ENCODE measurements around the gene ROCK2. TPM values are rescaled to one million over a fixed set of nuclear protein-coding genes. Genes with fewer than 3 reads are reported as not detected.

The ROCK2 gene
- total and polyA plus RNA-seq, 2 donors = 11.7 to 12.7 TPM

DNA sequence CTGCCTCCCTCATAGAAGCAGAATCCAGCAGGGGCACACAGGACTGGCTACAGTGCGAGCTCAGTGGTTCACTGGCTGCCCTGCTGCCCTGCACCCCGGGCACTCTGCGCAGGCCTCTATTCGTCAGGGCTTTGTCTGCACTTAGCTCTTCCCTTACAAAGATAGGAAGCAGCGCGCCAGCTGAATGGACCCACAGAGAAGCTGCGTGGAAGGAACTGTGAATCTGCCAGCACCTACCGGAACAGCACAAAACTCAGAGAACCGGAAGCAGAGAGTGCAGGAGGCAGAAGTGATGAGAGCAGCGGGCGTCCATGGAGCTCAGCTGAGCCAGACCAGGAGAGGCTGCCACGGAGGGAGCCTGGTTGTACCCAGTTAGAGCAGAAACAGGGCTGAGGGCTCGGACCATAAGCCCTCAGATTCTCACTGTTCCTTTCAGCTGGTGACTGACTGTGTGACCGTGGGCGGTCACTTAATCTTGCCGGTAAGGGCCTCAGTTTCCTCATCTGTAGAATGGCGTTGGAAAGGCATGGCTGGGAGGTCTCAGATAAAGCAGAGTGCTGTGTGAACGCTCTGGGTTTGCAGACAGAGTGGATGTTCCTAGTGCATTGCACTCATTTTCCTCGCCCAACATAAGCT lies 212.3 kb downstream of the ROCK2 start:
- Histone ChIP-seq H3K36me3 (ENCODE audit: control insufficient read depth in 2 of 2, insufficient read depth in 2 of 2, low read length in 1 of 2) (no peaks in the 10 kb centered on the region), H3K4me3 (ENCODE audit: low read length in 2 of 2) (peak overlapping the region; percentile 49), H3K9me3 (ENCODE audit: control insufficient read depth in 2 of 2, insufficient read depth in 1 of 2, low read length in 1 of 2) (no peaks in the 10 kb centered on the region), H3K27me3 (ENCODE audit: control insufficient read depth in 2 of 2, insufficient read depth in 1 of 2, low read length in 1 of 2) (peaks cover 0 to 15% of the 10 kb centered on the region in 2 donors), H3K4me1 (ENCODE audit: control insufficient read depth in 2 of 2, insufficient read depth in 2 of 2, low read length in 2 of 2) (peaks cover 10 to 50% of the 10 kb centered on the region in 2 donors), H3K27ac (ENCODE audit: low read depth in 1 of 2, low read length in 1 of 2) (peak overlapping the region in 1 of 2 donors; percentile 14)
- DNase-seq (ENCODE audit: low read depth in 6 of 9, low spot score in 9 of 9) = no peak
- WGBS = 78% methylated on average over 19 of the region's 19 CpGs

DNA sequence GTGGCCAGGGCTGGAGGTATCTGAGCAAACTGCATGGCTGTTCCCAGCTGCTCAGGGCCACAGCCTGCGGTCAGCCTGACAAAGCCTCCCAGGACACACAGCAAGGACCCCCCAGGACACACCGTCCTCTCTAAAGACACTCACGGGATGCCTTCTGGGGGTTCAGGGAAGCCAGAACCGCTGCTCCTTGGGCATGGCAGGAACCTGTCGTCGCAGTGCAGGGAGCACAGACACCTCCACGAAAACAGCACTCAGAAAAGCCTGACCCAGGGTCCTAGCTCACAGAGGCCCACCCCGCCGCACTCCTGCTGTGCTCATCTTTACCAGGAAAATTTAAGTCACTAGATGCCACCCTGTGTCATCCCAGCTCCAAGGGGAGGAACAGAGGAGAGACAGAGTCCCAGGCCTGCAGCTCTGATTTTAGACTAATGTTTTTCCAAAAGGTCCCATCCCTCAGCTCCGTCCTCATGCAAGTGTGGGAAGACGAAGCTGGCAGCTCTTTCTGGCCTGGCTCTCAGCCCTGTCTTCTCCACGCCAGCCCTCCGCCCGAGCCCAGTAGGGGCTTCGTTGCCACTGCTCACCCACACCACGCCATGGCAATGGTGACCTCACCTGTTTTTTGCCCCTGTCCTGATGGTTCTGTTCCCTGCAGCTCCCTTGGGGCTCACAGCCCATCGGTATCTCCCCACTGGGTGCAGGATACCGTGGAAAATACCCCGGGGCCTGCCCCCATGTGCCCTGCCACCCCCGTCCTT lies 213.1 kb downstream of the ROCK2 start:
- H3K27me3 ChIP-seq (ENCODE audit: control insufficient read depth in 2 of 2, insufficient read depth in 1 of 2, low read length in 1 of 2) = peaks cover 0 to 15% of the 10 kb centered on the region in 2 donors
- no peak for DNase-seq (ENCODE audit: low read depth in 6 of 9, low spot score in 9 of 9)
- H3K36me3 ChIP-seq (ENCODE audit: control insufficient read depth in 2 of 2, insufficient read depth in 2 of 2, low read length in 1 of 2) = no peaks in the 10 kb centered on the region
- no peaks in the 10 kb centered on the region for H3K9me3 ChIP-seq (ENCODE audit: control insufficient read depth in 2 of 2, insufficient read depth in 1 of 2, low read length in 1 of 2)
- H3K4me3 ChIP-seq (ENCODE audit: low read length in 2 of 2) = no peak overlapping the region
- H3K4me1 ChIP-seq (ENCODE audit: control insufficient read depth in 2 of 2, insufficient read depth in 2 of 2, low read length in 2 of 2) = peaks cover 10 to 50% of the 10 kb centered on the region in 2 donors
- no peak overlapping the region for H3K27ac ChIP-seq (ENCODE audit: low read depth in 1 of 2, low read length in 1 of 2)
- WGBS = 98% methylated on average over 20 of the region's 20 CpGs

Other genes with a start within 250 kb of the ROCK2 start
- 11.4 TPM for gene SLC66A3, start 189.2 kb downstream of the ROCK2 start, total RNA-seq
- 20.6 TPM for gene SLC66A3, start 189.2 kb downstream of the ROCK2 start, polyA plus RNA-seq
- gene E2F6, start 121.5 kb upstream of the ROCK2 start, total RNA-seq = 8.3 TPM
- gene E2F6, start 121.5 kb upstream of the ROCK2 start, polyA plus RNA-seq = 11.0 TPM
- gene GREB1, start 189.4 kb upstream of the ROCK2 start, total RNA-seq = 0.24 TPM
- gene GREB1, start 189.4 kb upstream of the ROCK2 start, polyA plus RNA-seq = 0.43 TPM